GM18951 (cell line): ENCODE measurements around the gene ANXA8L1.
"Not testable (repeated sequence)": the region's sequence is repeated elsewhere in the genome, so short reads cannot be mapped to it uniquely, and the experiment has no call there.

Experiments used
- POLR2A ChIP-seq: IDR thresholded peaks from 4 replicates; pipeline ENCODE4 v1.6.1; 2011; ENCODE audit warnings: mild to moderate bottlenecking; ENCODE audit not compliant: insufficient read length, insufficient read depth; ENCODE audit errors: extremely low read depth
- in situ Hi-C: fragments of 300-500 bp; cut with MboI; formaldehyde crosslinking; loops from one replicate; pipeline ENCODE4 v1.12.0; 2022; ENCODE audit warnings: low sequenced_read_pairs, mixed read lengths, inconsistent platforms; ENCODE audit not compliant: unreplicated experiment

Gene ANXA8L1, protein sequence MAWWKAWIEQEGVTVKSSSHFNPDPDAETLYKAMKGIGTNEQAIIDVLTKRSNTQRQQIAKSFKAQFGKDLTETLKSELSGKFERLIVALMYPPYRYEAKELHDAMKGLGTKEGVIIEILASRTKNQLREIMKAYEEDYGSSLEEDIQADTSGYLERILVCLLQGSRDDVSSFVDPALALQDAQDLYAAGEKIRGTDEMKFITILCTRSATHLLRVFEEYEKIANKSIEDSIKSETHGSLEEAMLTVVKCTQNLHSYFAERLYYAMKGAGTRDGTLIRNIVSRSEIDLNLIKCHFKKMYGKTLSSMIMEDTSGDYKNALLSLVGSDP

DNA sequence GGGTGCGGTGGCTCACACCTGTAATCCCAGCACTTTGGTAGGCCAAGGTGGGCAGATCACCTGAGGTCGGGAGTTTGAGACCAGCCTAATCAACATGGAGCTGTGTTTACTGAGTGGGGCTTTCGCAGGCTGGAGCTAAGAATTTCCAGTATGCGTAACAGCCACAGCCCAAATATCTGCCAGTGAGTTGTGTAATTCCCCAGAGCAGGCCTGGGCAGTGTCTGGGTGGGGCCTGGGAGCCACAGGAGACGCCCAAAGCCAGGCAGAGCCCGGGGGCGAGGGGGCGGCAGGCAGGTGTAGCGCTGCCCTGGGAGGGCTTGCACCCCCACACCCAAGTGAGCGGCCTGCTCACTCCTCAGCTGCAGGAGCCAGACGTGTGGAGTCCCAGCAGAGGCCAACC lies at the start of gene ANXA8L1:
Gene ANXA8L1 (plus strand): TSS at position 371 of the 400 bp plus-strand sequence. CDS start 76 bp downstream, outside the sequence.
- in situ Hi-C loops: not testable (repeated sequence)

DNA sequence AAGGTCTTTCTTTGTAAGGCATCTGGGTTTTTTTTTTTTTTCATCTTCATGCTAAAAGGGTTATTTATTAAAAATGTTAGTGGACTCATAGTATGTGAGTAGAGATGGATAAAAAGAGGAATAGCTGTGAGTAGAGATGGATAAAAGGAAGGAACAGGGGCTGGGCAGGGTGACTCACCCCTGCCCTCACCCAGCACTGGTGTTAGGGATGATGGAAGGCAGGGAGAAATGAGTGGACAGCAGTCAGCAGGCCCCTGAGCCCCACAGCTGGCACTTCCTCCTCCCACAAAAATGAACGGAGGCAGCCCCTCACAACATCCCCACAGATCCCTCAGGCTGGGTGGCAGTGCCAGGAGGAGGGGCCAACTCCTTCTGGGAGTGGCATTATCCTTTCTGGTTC lies 49.5 kb upstream of the ANXA8L1 start:
- no peak for TF ChIP-seq POLR2A
- in situ Hi-C loops: no loop called here

DNA sequence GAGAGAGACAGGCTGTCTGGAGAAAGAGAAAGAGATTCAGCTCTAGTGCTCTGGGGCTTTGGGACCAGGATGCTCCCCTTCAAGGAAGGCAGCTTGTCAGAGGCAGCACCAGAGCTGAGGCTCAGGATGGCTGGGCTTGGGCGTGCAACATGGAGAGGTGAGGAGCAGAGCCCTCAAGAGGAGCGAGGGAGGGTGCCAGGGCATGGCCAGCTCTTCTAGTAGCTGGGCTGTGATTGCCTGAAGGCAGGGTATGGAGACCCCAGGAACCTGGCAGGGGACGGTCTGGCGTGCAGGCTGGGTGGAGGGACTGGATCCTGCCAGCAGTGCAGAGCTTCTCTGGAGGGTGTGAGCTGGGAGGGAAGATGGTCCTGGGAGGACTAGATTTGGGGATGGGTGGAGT lies 48.6 kb upstream of the ANXA8L1 start:
- TF ChIP-seq POLR2A: no peak
- in situ Hi-C loops: no loop called here

DNA sequence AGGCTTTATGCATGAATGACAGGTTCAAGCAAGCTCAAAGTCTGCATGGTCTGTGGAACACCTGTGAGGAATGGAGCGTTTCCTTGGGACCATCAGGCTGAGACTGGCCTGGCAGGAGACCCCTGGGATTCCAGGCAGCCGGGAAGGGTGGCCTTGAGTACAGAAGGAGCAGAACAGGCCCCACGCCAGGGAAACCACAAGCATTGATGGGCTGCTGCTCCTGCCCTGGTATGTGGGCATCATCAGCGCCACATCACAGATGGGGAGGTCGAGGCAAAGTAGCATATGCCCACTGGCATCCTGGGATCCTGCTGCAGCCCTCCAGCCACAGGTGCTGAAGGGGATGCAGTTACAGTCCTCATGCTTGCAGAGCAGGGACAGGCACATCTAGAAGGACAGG lies 47.9 kb upstream of the ANXA8L1 start:
- in situ Hi-C loops: no loop called here

DNA sequence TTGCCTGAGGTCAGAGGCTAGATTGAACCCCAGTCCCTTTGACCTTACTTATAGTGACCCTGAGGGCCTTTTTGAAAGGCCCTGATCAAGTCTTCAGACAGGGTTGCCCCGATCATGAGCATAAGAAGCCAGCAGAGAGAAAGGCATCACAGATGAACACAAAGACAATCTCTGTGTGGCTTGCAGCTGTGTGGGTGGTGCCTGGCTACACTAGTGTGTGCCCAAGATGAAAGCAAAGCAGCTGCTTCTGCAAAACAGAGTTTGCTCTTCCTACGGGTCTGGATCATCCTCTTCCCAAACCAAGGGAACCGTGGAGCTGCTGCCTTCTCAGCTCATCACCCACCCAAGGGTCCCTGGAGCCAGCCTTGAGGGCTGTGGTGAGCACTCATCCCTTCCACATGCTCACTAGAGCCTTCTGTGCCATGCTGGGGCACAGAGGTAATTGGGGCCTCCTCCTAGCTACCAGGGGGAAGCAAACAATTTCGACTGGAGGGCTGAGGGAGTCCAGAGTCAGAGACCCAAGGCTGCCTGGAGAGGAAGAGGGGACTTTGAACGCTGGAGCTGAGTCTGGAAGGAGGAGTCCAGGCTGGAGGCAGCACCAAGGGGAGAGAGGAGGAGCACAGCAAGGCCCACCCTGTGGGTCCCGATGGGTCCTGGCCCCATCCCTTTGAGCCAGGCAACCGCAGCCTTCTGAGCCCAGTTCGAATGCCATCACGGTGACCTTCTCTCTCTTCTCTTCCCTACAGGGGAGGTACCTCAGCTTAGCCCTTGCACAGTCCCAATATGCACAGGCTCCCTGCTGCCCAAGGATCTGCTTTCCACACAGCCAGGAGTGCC lies 46.5 kb upstream of the ANXA8L1 start:
- no peak for TF ChIP-seq POLR2A
- in situ Hi-C loops: no loop called here

More for the DNA sequence above, 47.9 kb upstream of the ANXA8L1 start:
- TF ChIP-seq POLR2A: no peak

DNA sequence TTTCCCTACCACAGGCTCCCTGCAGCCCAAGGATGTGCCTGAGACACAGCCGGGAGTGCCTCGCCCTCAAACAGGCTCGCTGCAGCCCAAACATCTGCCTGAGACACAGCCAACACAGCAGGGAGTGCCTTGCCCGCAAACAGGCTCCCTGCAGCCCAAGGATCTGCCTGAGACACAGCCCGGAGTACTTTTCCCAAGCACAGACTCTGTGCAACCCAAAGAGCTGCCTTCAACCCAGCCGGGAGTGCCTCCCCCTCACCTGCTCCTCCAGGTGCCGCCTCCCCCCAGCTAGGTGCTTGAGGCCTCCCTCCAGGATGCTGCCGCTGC lies 45.9 kb upstream of the ANXA8L1 start:
- TF ChIP-seq POLR2A: no peak
- in situ Hi-C loops: no loop called here

DNA sequence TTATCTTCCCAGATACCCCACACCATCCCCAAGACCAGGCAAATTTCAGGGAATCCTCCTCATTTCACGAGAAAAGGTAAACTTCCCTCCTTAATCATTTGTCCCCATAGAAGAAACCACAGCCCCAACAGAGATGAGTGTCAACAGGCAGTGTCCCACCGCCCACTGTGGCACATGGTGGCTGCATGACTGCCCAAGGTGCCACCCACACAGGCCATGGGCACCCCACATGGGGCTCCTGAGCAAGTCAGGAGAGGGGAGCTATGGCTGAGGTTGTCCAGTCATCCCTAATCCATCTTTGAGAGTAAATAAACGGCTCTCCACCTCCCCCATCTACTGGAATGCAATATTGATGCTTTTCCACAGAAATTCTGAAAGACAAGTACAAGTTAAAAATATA lies 44.7 kb upstream of the ANXA8L1 start:
- in situ Hi-C loops: no loop called here

DNA sequence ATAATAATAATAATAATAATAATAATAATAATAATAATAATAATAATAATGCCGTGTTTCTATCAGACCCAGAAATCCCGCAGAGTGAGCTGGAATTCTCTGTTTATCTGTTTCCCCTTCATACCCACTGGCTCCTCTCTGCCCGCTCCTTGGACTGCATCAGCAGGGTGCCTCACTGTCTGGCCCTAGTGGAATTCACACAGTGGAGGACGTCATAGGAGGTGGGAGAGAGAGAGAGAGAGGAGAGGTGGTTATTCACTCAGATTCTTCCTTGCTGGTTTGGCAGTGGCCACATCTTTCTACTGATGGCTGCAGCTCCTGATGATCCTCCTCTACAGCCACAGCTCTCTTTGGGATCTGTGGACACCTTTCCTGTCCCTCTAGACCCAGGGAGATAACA lies 10.1 kb upstream of the ANXA8L1 start:
- in situ Hi-C loops: not testable (repeated sequence)

More for the DNA sequence above, 44.7 kb upstream of the ANXA8L1 start:
- TF ChIP-seq POLR2A: no peak

DNA sequence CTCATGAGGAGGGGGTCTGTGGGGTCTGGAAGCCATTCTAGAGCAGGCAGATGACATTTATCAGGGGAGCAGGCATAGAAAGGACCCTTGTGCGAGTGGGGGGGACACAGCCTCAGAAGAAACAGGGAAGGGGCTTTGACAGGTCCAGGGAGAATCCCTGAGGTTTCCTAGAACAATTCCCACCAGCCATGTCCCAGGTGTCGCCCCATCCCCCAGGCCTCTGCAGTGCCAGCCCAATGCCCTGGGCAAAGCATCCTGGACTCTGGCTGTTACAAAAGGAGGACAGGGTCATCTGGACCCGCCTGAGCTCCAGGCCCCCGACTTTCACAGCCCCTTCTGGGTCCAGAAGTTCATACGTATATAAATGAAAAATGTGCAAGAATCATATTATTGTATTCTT lies 8.4 kb upstream of the ANXA8L1 start:
- in situ Hi-C loops: not testable (repeated sequence)

DNA sequence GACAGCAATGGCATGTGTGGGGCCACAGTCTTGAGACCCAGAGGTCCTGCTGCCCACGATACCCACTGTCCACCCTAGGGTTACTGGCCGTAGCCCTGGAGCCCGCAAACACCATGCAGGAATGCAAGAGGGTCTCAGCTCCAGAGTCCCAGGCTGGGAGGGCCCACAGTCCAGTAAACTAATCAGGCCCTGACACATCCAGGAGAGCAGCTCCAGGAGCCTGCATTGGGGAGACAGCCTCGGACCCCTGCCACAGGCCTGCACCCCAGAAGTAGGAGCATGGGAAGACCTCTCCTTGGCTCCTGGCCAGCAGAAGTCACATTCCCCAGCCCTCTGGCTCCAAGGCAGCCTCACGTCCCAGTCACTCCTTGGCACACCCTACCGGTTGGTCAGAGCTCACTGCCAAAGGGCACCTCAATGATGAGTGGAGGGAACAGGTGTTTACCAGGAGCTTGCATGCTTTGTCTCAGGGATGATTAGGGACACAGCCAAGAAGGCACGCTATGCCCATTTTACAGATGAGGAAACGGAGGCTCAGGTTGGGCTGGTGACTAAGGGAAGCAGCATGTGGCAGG lies 7.8 kb upstream of the ANXA8L1 start:
- in situ Hi-C loops: not testable (repeated sequence)

DNA sequence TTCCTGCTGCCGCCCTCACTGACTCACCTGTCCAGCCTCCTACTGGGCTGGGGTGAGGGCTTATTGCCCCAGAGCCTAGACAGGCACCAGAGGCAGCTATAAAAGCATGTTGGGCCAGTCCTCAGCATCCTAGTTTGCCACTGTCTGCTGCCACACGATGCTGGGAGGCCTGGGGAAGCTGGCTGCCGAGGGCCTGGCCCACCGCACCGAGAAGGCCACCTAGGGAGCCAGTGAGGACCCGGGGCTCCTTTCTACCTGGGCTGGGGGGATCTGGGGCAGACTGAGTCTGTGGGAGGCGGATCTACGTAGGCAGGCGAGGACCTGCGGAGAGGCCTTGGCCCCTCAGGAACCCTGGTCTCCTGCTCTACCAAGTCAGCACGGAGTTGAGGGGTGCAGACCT lies 6.6 kb upstream of the ANXA8L1 start:
- in situ Hi-C loops: not testable (repeated sequence)

DNA sequence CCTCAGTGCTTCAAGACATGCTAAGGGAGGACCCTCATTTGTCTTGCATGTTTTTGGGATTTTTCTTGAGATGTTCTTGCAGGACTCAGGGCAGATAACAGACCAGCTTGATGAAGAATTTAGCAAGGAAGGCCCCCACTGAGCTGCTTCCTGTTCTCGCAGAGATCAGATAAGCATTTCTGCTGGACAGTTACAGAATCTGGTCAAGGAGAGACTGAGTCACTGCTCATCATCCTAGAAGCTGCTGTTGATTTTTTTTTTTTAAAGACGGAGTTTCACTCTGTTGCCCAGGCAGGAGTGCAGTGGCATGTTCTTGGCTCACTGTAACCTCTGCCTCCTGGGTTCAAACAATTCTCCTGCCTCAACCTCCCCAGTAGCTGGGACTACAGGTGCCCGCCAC lies 1.2 kb upstream of the ANXA8L1 start:
- in situ Hi-C loops: not testable (repeated sequence)

DNA sequence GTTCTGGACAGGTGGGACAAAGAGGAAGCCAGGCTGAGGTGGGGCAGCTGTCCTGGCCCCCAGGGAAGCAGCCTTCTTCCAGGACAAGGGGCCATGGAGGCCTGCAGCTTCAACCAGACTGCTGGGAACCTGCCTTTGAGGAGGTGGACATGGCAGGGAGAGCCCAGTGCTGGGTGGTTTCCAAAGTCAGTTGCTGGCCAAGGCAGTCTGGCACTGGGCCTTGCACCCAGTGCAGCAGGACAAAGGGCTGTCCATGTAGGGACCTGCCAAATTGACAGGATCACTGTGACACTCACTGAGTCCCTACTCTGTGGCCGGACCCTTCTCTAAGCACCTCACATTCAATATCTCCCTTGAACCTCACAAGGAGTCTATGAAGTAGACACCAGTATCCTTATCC lies 1.4 kb downstream of the ANXA8L1 start:
- in situ Hi-C loops: not testable (repeated sequence)

DNA sequence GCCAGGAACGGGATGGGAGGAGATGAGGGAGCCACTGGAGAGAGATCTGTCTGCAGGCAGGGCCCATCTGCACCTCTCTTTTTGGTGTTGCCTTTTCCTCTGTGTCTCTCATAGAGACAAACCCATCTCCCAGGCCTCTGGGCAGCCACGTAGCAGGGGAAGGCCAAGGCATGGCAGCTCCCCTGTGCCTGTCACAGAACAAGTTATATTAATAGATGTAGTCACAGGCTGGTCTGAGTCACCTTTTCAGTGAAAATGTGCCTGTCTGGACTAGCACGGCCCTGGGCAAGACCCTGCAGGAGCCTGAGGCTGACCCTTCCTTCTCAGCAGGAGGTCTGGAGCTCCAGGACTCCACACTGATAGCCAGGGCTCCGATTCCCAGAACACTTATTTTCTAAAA lies 2.1 kb downstream of the ANXA8L1 start:
- in situ Hi-C loops: not testable (repeated sequence)

DNA sequence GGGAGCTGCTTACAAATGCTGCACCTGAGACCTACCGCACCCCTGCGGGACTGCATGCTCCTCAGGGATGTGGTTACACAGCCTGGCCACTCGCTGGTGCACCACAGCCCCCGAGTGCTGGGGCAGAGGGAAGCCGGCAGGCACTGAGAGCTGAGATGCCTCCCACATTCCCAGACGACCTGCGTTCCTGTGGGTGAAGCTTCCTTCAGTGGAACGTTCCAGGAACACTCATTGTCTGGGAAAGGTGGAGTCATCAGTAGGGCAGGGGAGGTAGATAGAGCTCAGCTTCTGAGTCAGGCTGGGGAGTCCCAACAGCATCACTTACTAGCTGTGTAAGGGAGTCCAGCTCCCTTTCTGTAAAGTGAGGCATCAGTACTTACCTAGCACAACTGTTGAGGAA lies 2.5 kb downstream of the ANXA8L1 start:
- in situ Hi-C loops: not testable (repeated sequence)

DNA sequence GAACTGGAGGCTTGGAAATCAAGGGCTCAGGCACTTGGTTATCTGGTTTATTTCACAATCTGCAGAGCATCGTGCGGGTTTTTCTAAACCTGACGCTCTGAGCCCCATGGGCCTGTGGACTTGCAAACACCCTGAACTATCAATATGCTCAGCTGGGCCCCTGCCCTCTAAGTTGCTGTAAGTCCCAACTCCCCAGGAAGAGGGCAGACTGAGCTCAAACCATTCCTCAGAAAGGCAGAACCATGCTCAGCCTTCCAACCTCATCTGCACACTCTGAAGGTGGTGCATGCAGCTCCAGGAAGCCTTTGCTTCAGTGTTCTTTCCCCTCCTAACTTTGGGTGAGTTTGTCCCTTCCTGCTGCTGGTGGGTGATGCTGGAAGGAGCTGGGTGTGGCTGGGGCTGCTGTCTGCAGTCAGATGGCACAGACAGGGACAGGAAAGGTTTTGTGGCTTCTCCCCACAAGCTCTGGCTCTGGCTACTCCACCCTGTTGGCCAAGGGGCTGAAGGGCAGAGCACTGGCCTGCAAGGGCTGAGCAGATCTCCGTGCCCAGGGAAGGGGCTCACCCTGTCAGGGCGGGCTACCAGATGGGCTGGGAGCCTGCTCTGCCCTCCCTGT lies 3.8 kb downstream of the ANXA8L1 start:
- in situ Hi-C loops: not testable (repeated sequence)

DNA sequence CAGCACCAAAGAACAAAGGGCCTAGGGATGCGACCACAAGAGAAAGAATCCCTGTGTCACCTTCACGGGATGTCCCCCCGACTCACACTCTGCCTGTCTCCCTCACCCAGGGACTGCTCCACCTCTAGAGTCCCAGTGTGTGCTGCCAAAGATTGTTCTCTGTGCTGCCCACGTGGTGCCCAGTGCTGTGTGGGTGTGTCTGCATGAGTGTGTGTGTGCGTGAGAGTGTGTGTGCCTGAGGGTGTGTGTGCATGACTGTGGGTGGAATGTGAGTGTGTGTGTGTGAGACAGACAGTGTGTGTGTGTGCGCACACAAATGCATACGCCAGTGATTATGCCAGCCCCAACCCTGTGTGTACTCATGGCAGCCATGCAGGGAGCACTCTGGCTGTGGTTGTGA lies 10.3 kb downstream of the ANXA8L1 start:
- in situ Hi-C loops: not testable (repeated sequence)

DNA sequence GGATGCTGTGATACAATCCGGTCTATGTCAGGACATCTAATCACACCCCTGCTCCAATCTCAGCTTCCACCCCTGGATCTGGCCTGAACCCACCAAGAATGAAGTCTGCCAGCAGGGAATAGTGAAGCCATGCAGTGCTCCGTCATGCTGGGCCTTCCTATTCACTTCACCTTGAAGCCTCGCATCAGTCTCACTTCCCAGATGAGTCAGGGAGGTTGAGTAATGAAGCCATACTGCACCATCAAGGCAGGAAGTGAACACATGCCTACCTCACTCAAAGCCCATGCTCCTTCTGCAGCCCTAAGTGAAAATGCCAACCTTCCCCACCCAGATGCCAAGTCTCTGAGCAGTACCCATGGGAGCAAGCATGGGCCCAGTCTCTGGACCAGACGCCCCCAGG lies 11.1 kb downstream of the ANXA8L1 start:
- in situ Hi-C loops: not testable (repeated sequence)

DNA sequence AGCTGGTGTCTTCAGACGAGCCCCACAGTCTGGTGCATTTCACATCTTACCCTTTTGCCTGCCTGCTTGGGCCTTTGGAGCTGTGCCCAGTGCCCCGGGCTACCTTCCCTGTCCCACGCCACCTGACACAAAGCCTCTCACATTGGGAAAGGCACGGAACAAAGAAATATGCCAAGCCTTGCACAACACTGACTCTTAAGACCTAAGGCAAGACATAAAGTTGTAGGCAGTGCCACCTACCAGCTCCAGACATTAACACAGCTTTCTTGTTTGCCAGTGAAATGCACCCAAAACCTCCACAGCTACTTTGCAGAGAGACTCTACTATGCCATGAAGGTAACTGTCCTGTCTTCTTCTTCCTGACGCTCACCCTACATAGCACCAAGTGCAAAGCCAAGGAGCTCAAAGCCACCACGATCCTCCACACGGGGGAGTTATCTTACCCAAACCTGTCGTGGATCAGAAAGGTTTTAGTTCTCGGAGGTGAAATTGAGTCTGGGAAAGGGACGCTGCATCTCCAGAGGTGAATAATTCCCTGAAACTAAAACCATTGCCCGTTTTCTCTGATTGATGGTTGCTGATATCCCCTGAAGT lies 11.8 kb downstream of the ANXA8L1 start:
- in situ Hi-C loops: not testable (repeated sequence)
